Measurements from ENCODE around the gene ANP32A. TPM values are rescaled to one million over a fixed set of nuclear protein-coding genes. Genes with fewer than 3 reads are reported as not detected.
"Not testable (repeated sequence)": the region's sequence is repeated elsewhere in the genome, so short reads cannot be mapped to it uniquely, and the experiment has no call there.

ANP32A gene
- total RNA-seq (2012; rRNA removed), result 29.4 and 31.5 TPM in 2 replicates

- Histone ChIP-seq H3K4me1 (ENCODE audit: control insufficient read depth, insufficient read depth, low read length) (peaks cover 24% of the 10 kb centered on the region), H3K9me3 (replicated peaks; ENCODE audit: low read length) (no peaks in the 10 kb centered on the region), H3K9ac (ENCODE audit: low read depth, low read length) (peak within 1 kb of the TSS; percentile 96), H3K27me3 (ENCODE audit: control insufficient read depth, insufficient read depth, low read length) (no peaks in the 10 kb centered on the region), H3K36me3 (ENCODE audit: insufficient read depth, low read length) (no peaks in the 10 kb centered on the region), H3K4me2 (ENCODE audit: low read length) (peak within 1 kb of the TSS; percentile 94), H3K4me3 (ENCODE audit: low read length) (peak within 1 kb of the TSS; percentile 99)
Measured at GRCh38 chr15:68820295-68821189, at the start of gene ANP32A. ANP32A (minus strand) TSS chr15:68820895; CDS start chr15:68820751, 144 bp downstream.

GRCh38 chr15:68868296-68868695, 47.6 kb upstream of the ANP32A start:
- no peak overlapping the region for H3K4me3 ChIP-seq (ENCODE audit: low read length)
- H3K9me3 ChIP-seq (replicated peaks; ENCODE audit: low read length), result no peaks in the 10 kb centered on the region
- no peaks in the 10 kb centered on the region for H3K4me1 ChIP-seq (ENCODE audit: control insufficient read depth, insufficient read depth, low read length)
- H3K4me2 ChIP-seq (ENCODE audit: low read length), result no peak overlapping the region
- H3K36me3 ChIP-seq (ENCODE audit: insufficient read depth, low read length), result no peaks in the 10 kb centered on the region
- H3K27me3 ChIP-seq (ENCODE audit: control insufficient read depth, insufficient read depth, low read length), result peaks cover 53% of the 10 kb centered on the region
- no peak overlapping the region for H3K9ac ChIP-seq (ENCODE audit: low read depth, low read length)

GRCh38 chr15:68862415-68862814, 41.7 kb upstream of the ANP32A start:
- peaks cover 13% of the 10 kb centered on the region for H3K27me3 ChIP-seq (ENCODE audit: control insufficient read depth, insufficient read depth, low read length)
- H3K9me3 ChIP-seq (replicated peaks; ENCODE audit: low read length), result peaks cover 4% of the 10 kb centered on the region
- H3K36me3 ChIP-seq (ENCODE audit: insufficient read depth, low read length), result no peaks in the 10 kb centered on the region
- H3K4me2 ChIP-seq (ENCODE audit: low read length), result no peak overlapping the region
- H3K4me3 ChIP-seq (ENCODE audit: low read length), result no peak overlapping the region
- no peak overlapping the region for H3K9ac ChIP-seq (ENCODE audit: low read depth, low read length)
- no peaks in the 10 kb centered on the region for H3K4me1 ChIP-seq (ENCODE audit: control insufficient read depth, insufficient read depth, low read length)

GRCh38 chr15:68858666-68859065, 38.0 kb upstream of the ANP32A start:
- not testable (repeated sequence) for H3K4me2 ChIP-seq (ENCODE audit: low read length); H3K9ac ChIP-seq (ENCODE audit: low read depth, low read length); H3K4me1 ChIP-seq (ENCODE audit: control insufficient read depth, insufficient read depth, low read length); H3K9me3 ChIP-seq (replicated peaks; ENCODE audit: low read length); H3K4me3 ChIP-seq (ENCODE audit: low read length); H3K36me3 ChIP-seq (ENCODE audit: insufficient read depth, low read length)
- H3K27me3 ChIP-seq (ENCODE audit: control insufficient read depth, insufficient read depth, low read length), result peaks cover 16% of the 10 kb centered on the region

- H3K4me2 ChIP-seq (ENCODE audit: low read length); H3K36me3 ChIP-seq (ENCODE audit: insufficient read depth, low read length); H3K4me3 ChIP-seq (ENCODE audit: low read length): not testable (repeated sequence)
Measured at GRCh38 chr15:68857443-68857842, 36.7 kb upstream of the ANP32A start.

GRCh38 chr15:68852461-68852860, 31.8 kb upstream of the ANP32A start:
- no peak overlapping the region for H3K4me3 ChIP-seq (ENCODE audit: low read length)
- peaks cover 54% of the 10 kb centered on the region for H3K27me3 ChIP-seq (ENCODE audit: control insufficient read depth, insufficient read depth, low read length)
- H3K36me3 ChIP-seq (ENCODE audit: insufficient read depth, low read length), result no peaks in the 10 kb centered on the region
- peaks cover 3% of the 10 kb centered on the region for H3K9me3 ChIP-seq (replicated peaks; ENCODE audit: low read length)
- H3K4me2 ChIP-seq (ENCODE audit: low read length), result no peak overlapping the region
- H3K9ac ChIP-seq (ENCODE audit: low read depth, low read length), result no peak overlapping the region
- no peaks in the 10 kb centered on the region for H3K4me1 ChIP-seq (ENCODE audit: control insufficient read depth, insufficient read depth, low read length)

More at GRCh38 chr15:68857443-68857842, 36.7 kb upstream of the ANP32A start:
- H3K4me1 ChIP-seq (ENCODE audit: control insufficient read depth, insufficient read depth, low read length); H3K9me3 ChIP-seq (replicated peaks; ENCODE audit: low read length); H3K9ac ChIP-seq (ENCODE audit: low read depth, low read length): not testable (repeated sequence)
- peaks cover 27% of the 10 kb centered on the region for H3K27me3 ChIP-seq (ENCODE audit: control insufficient read depth, insufficient read depth, low read length)

GRCh38 chr15:68851971-68852370, 31.3 kb upstream of the ANP32A start:
- H3K9ac ChIP-seq (ENCODE audit: low read depth, low read length), result no peak overlapping the region
- no peak overlapping the region for H3K4me2 ChIP-seq (ENCODE audit: low read length)

GRCh38 chr15:68849497-68849896, 28.8 kb upstream of the ANP32A start:
- Histone ChIP-seq H3K9ac (ENCODE audit: low read depth, low read length) (no peak overlapping the region), H3K4me3 (ENCODE audit: low read length) (no peak overlapping the region), H3K27me3 (ENCODE audit: control insufficient read depth, insufficient read depth, low read length) (peaks cover 64% of the 10 kb centered on the region), H3K4me2 (ENCODE audit: low read length) (no peak overlapping the region), H3K4me1 (ENCODE audit: control insufficient read depth, insufficient read depth, low read length) (no peaks in the 10 kb centered on the region), H3K36me3 (ENCODE audit: insufficient read depth, low read length) (no peaks in the 10 kb centered on the region), H3K9me3 (replicated peaks; ENCODE audit: low read length) (no peaks in the 10 kb centered on the region)

More at GRCh38 chr15:68851971-68852370, 31.3 kb upstream of the ANP32A start:
- Histone ChIP-seq H3K36me3 (ENCODE audit: insufficient read depth, low read length) (no peaks in the 10 kb centered on the region), H3K9me3 (replicated peaks; ENCODE audit: low read length) (no peaks in the 10 kb centered on the region), H3K4me3 (ENCODE audit: low read length) (no peak overlapping the region), H3K4me1 (ENCODE audit: control insufficient read depth, insufficient read depth, low read length) (no peaks in the 10 kb centered on the region), H3K27me3 (ENCODE audit: control insufficient read depth, insufficient read depth, low read length) (peaks cover 57% of the 10 kb centered on the region)

GRCh38 chr15:68846851-68847439, 26.2 kb upstream of the ANP32A start:
- no peak overlapping the region for H3K9ac ChIP-seq (ENCODE audit: low read depth, low read length)
- H3K9me3 ChIP-seq (replicated peaks; ENCODE audit: low read length), result no peaks in the 10 kb centered on the region
- H3K4me2 ChIP-seq (ENCODE audit: low read length), result no peak overlapping the region
- H3K27me3 ChIP-seq (ENCODE audit: control insufficient read depth, insufficient read depth, low read length), result peaks cover 68% of the 10 kb centered on the region
- peaks cover 2% of the 10 kb centered on the region for H3K4me1 ChIP-seq (ENCODE audit: control insufficient read depth, insufficient read depth, low read length)
- no peaks in the 10 kb centered on the region for H3K36me3 ChIP-seq (ENCODE audit: insufficient read depth, low read length)
- no peak overlapping the region for H3K4me3 ChIP-seq (ENCODE audit: low read length)

- Histone ChIP-seq H3K4me3 (ENCODE audit: low read length) (no peak overlapping the region), H3K9ac (ENCODE audit: low read depth, low read length) (no peak overlapping the region), H3K27me3 (ENCODE audit: control insufficient read depth, insufficient read depth, low read length) (peaks cover 77% of the 10 kb centered on the region)
Measured at GRCh38 chr15:68844856-68845550, 24.3 kb upstream of the ANP32A start.

More at GRCh38 chr15:68844856-68845550, 24.3 kb upstream of the ANP32A start:
- peaks cover 2% of the 10 kb centered on the region for H3K4me1 ChIP-seq (ENCODE audit: control insufficient read depth, insufficient read depth, low read length)
- H3K9me3 ChIP-seq (replicated peaks; ENCODE audit: low read length), result no peaks in the 10 kb centered on the region
- H3K36me3 ChIP-seq (ENCODE audit: insufficient read depth, low read length), result no peaks in the 10 kb centered on the region
- no peak overlapping the region for H3K4me2 ChIP-seq (ENCODE audit: low read length)
